Measurements from ENCODE around the gene RGL1.

GRCh38 chr1:183806125-183806524, 1.2 kb downstream of the RGL1 start:
- TF ChIP-seq ZNF701 (tag by site-specific recombination; IDR thresholded peaks at IDR 0.05) (no peak), KLF16 (tag by site-specific recombination; IDR thresholded peaks at IDR 0.05) (no peak), ZNF639 (tag by site-specific recombination; IDR thresholded peaks at IDR 0.05) (no peak), KLF10 (tag by site-specific recombination; IDR thresholded peaks at IDR 0.05) (no peak), KLF1 (tag by site-specific recombination; IDR thresholded peaks at IDR 0.05) (no peak), CTCF (tag by site-specific recombination; IDR thresholded peaks at IDR 0.05) (no peak)
